Glomerular visceral epithelial cell (primary cell): ENCODE results near the gene TNRC6C.
A peak's percentile ranks its signal among the peaks of the same experiment; 100 is the strongest.
"Not testable (repeated sequence)": the region's sequence is repeated elsewhere in the genome, so short reads cannot be mapped to it uniquely, and the experiment has no call there.

Experiments used
- DNase-seq: peaks from one replicate; pipeline ENCODE4 v3.0.0-alpha.2; 2016; ENCODE audit errors: extremely low spot score

Gene TNRC6C

GRCh38 chr17:78135858-78136500, 177.5 kb downstream of the TNRC6C start:
- no peak for DNase-seq

GRCh38 chr17:78137392-78138203, 179.1 kb downstream of the TNRC6C start:
- no peak for DNase-seq

GRCh38 chr17:78138204-78139060, 179.9 kb downstream of the TNRC6C start:
- no peak for DNase-seq

- DNase-seq, result not testable (repeated sequence)
Observed at GRCh38 chr17:78139861-78140168, 181.3 kb downstream of the TNRC6C start.

GRCh38 chr17:78140169-78141051, 181.9 kb downstream of the TNRC6C start:
- DNase-seq, result peak; percentile 83

GRCh38 chr17:78141437-78142118, 183.1 kb downstream of the TNRC6C start:
- DNase-seq, result no peak

GRCh38 chr17:78142119-78142861, 183.8 kb downstream of the TNRC6C start:
- DNase-seq, result peak; percentile 93

- DNase-seq, result no peak
Observed at GRCh38 chr17:78143214-78144146, 185.0 kb downstream of the TNRC6C start.

- peak; percentile 70 for DNase-seq
Observed at GRCh38 chr17:78144147-78144719, 185.7 kb downstream of the TNRC6C start.

- no peak for DNase-seq
Observed at GRCh38 chr17:78144736-78145641, 186.5 kb downstream of the TNRC6C start.

- DNase-seq, result no peak
Observed at GRCh38 chr17:78146471-78146869, 188.0 kb downstream of the TNRC6C start.

- DNase-seq, result no peak
Observed at GRCh38 chr17:78146881-78147280, 188.4 kb downstream of the TNRC6C start.

GRCh38 chr17:78147315-78147998, 189.0 kb downstream of the TNRC6C start:
- no peak for DNase-seq

GRCh38 chr17:78148286-78149016, 189.9 kb downstream of the TNRC6C start:
- no peak for DNase-seq

GRCh38 chr17:78151514-78152008, 193.1 kb downstream of the TNRC6C start:
- DNase-seq, result no peak
